NCI-H1092 treated with DMSO at 0.1 percent for 48 hours (cell line): ENCODE results near the gene OXSR1.
"Not testable (repeated sequence)": the region's sequence is repeated elsewhere in the genome, so short reads cannot be mapped to it uniquely, and the experiment has no call there.

ENCODE experiments used
- DNase-seq: peaks from one replicate; lab custom pipeline; 2025; lab: John Stamatoyannopoulos, UW

Gene OXSR1

DNA sequence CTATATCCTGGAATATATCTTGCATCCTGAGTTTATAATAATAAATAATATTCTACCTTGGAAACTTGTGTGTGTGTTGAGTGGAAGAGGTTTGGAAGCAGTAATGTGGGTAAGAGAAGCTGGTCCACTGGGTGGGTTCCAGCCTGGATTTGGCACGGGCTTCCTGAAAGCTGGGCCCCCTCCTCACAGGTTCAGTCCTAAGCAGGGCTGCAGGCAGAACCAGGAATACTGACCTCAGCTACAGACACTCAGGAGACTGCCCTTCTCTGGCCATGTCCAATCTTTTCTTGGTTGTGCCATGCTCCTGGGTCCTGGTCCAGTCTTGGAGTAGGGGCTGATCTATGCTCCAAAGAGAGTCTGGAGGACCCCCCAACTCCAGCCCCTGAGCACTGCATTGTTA, 22.4 kb upstream of the OXSR1 start:
- DNase-seq: no peak

DNA sequence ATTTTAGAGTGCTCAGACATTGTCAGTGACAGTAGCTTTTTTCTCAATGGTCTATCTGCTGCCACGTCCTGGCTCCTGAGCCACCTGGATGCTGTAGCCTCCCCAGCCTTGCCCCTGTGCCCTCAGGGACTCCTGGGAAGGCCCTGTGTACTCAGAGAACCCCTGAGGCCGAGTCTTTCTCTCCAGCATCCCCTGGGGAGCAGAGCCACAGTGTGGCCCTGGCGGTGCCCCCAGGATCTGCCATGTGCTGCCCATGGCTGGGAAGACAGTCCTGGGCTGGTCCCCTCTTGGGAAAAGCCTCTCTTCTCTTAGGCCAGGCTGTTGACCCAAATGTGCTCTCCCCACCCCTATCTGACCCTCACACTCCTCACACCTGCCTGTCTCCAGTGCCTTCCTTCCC, 21.8 kb upstream of the OXSR1 start:
- DNase-seq: no peak

DNA sequence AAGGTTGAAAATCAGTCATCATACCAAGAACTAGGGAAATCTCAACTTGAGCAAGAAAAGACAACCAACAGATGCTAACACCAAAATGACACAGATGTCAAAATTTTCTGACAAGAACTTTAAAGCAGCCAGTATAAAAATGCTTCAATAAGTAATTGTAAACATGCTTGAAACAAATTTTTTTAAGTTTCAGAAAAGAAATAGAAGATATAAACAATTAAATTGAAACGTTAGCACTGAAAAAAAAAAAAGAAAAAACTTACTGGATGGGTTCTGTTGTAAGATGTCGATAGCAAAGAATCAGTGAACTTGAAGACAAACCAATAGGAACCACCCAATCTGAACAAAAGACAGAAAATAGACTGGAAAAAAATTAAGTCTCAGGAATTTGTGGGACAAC, 18.8 kb upstream of the OXSR1 start:
- DNase-seq: no peak

DNA sequence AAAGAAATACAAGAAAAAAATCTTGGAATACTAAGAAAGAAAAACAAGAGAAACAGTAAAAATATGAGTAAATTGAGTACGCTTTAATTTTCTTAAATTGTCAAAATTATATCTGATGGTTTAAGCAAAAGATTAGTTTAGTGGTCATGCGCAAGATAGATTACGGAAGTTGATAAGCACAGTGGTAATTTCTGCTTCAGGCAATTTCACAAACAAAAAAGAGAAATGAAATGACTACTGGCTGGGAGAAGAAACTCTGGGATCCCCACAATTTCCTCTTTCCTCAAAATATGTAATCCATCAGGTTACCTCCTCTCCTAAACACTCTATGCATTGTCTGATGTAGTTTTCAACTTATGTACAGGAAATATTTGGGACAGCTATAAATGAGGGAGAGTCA, 17.9 kb upstream of the OXSR1 start:
- no peak for DNase-seq

DNA sequence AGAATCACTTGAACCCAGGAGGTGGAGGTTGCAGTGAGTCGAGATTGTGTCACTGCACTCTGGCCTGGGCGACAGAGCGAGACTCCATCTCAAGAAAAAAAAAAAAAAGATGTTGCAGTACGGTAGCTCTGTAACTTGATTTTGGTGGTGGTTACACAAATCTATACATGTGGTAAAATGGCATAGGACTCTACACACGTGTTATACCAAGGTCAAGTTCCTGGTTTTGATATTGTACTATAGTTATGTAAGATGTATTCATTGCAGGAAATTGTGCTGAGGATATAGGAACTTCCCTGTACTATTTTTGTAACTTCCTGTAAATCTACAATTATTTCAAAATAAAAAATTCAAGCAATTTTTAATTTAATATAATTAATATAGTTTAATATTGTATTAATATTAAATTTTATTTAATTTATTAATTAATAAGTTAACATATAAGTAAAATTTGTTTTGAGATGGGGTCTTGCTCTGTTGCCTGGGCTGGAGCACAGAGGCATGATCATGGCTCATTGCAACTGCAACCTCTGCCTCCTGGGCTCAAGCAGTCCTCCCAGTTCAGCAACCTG, 16.9 kb upstream of the OXSR1 start:
- DNase-seq: no peak

DNA sequence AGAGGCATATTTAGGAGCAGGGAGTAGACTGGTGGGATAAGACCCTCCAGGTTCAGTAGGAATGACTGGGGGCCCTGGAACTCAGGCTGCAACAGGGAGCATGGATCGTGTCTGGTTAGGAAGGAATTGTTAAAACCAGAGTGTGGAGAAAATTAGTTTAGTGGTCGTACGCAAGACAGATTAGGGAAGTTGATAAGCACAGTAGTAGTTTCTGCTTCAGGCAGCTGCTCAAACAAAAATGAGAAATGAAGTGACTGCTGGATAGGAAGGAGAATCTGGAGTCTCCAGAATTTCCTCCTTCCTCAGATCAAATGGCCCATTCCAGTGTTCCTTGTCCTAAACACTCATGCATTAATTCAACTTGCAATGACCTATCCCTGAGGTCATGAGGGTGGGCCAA, 15.6 kb upstream of the OXSR1 start:
- DNase-seq: no peak

DNA sequence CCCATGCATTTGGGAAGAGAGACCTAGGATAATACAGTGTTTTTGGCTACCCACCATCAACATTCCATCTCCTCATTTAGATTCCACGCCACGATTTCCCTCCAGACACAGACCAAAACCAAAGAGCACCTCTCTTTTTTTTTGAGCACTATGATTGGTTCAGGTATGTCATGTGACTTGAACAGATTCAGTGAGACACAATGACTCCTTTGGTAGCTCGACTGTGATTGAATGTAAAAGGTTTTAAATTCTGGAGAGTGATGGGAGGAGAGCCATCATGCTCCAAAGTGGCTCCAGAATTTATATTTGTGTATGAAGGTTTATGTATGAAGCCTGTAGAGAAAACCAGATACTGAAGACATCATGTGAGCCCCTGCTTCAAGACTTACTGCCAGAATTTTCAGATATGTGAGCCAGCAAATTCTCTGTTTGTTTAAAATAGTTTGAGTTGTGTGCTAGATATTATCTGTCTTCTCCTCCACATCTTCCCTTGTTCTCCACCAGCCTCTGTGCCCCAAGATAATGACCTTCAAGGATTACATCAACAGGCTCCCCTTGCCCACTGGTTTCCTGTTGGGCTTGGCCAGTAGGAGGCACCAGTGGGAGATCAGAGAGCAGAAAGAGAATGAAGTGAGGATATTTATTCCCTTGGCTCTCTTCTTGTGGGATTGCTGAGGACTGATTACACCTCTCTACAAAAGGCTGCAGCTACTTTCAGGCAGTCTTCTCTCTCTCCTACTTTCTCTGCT, 14.4 kb upstream of the OXSR1 start:
- no peak for DNase-seq

DNA sequence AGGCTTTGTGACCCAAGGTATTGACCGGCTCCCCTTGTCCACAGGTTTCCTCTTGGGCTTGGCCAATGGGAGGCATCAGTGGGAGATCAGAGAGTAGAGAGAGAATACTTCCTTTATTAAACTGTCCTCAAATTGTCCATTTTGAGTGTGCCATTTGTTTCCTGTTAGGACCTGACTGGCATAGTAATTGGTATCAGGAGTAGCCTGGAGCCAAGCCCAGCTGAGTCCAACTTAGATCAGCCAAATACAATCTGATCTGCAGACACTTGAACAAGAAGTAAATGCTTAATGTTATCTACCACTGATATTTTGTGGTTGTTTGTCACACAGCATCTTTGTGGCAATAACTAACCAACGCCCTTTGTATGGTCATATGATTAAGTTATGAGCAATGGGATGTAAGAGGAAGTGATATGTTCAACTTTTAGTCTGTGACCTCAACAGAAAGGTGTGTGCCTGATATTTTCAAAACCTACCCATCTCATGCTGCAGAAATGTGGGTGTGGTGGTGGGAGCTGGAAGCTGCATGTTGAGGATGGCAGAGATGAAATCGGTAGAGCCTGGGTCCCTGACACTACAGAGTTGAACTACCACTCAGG, 13.6 kb upstream of the OXSR1 start:
- no peak for DNase-seq

DNA sequence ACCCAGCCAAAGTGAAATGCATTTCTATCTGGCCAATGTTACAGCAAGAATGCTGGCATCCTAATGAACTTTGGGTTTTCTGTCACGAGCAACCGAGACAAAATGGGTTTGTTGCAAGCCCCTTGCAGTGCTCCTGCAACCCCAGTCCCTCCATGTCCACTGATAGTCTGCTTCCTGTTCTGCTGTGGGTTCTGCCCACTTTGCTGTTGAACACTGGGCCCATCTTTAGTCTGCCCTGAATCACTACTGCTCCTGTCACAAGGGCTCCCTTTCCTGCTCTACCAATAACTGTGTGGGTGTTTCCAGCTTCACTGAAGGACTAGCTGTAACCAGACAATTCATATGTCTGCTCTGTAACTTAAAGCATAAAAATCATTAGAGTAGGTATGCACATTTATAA, 12.7 kb upstream of the OXSR1 start:
- DNase-seq: no peak

DNA sequence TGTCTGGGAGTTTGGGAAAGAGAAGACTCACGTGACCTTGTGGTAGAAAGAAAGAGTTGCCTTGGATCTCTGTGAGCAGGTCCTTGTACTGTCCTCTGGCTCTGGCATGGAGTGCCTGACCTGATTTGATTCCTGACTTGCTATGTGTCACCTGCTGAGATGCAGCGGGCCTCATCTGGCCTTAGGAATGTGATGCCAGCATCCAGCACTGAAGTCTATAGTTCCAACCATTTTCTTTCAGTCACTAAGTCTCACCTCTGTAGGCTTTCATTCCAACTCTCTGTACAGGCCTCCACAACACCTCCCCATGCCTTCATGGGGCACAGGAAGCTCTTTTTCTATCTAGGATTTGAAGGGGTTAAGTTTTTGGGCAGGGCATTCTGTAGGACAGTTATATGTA, 12.1 kb upstream of the OXSR1 start:
- DNase-seq: no peak

DNA sequence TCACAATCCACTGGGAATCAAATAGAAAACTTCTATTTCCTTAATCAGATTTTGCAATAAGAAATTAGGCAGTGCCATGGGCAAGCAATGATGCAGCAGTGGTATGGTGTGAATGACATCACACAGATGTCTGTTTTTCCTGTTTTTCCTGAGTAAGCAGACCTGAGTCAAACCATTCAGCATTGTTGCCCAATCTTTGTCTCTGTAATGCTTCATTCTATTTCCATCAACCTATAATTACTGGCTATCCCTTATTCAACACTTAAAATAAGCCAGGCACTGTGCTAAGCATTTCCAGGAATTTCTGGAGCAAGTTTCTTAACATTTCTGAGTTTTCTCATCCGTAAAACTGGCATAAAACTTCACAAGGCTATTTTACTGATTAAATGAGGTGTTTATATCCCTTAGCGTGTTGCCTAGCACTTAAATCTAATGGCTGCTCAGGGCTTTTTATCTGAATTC, 11.3 kb upstream of the OXSR1 start:
- DNase-seq: no peak

DNA sequence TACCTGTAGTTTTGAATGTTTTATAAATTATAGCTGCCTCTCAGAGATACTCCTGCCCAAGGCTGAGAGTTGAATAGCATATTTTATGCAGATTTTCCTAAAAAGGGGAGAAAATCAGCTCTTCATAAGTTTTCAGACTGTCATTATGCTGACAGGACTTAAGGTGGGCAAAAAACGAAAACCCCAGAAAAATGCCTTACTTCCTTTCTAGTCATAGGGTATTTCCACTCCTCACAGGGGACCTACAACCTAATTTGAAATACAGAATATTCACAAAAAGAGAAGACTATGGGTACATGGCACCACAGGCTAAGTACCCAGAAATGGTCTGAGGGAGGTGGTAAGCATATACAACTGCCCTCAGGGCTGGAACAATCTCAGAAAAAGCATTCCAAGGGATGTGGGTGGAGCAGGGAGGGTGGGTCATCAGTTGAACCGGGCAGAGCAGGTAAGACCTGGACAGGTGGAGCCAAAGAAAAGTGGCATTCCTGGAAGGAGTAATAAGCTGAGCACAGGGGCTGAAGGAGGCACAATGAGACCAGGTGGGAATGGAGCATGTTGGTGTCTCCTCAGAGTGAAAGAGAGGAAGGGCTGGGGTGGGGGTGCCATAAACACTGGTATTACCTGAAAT, 10.6 kb upstream of the OXSR1 start:
- DNase-seq: no peak

DNA sequence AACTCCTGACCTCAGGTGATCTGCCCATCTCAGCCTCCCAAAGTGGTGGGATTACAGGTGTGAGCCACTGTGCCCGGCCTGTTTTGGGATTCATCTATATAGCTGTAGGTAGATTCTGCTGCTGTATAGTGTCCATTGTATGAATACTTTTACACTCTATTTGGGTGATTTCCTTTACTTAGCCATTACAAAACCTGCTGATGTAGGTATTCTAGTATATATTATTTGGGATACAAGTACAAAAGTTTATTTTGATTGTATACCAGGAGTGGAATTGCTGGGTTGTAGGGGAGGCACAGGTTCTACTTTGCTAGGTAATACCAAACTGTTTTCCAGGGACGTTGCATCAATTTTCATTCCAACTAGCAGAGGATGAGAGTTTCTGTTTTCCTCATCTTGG, 9.5 kb upstream of the OXSR1 start:
- DNase-seq: no peak

DNA sequence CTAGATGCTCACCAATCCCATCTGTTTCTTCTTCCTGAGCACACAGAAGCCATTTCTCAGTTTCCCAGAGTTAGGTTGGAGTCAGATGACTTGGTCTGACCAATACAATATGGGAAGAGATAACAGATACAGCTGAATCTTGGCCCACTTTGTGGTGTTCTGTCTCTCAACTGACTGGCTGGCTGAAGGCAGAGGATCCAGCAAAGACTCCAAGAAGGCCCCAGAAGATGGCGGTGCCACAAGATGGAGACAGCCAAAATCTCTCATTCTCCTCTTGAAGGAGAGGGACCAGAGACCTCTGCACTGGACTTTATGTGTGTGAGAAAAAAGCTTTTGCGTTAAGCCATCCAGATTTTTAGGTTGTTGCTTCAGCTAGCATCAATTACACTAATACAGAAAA, 8.2 kb upstream of the OXSR1 start:
- no peak for DNase-seq

DNA sequence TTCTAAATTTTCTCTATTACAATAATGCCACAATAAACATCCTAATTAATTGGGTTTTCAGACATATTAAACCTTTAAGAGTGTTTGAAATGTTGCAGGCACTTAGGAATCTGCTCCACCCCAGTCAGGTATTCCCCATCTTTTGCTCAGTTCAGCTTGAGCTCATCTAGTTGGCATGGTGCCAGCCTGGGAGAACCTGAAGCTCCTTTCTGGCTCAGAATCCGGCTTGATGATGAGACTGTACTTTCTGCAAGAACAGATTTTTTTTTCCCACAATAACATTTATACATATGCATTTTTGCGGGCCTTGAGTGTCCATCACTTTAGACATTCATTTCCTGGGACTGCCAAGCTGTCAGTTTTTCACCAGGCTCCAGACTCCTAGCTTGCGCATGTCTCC, 7.7 kb upstream of the OXSR1 start:
- no peak for DNase-seq

DNA sequence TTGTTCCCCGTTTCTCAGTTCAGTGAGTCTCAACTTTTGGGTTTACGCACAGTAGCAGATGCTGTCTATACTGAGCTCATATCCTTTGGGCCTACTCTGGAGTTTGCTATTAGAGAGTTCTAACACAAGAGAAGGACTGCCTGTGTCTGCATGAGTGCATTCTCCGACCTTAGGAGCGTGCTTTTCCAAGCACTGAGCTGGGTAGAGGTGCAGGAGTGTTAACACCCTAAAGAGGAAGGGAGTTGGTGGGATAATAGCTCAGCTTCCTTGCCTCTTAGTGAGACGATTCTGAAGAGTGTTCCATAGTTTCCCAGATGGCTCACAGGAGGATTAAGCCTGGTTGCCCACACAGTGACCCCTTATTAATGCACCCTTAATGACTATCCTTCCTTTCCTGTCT, 6.9 kb upstream of the OXSR1 start:
- DNase-seq: no peak

DNA sequence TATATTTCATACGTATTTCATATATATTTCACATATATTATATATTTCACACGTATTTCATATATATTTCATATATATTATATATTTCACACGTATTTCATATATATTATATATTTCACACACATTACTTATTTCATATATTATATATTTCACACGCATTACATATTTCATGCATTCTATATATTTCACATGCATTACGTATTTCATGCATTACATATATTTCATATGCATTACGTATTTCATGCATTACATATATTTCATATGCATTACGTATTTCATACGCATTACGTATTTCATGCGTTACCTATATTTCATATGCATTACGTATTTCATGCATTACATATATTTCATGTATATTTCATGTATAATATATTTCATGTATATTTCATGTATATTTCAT, 4.6 kb upstream of the OXSR1 start:
- DNase-seq: not testable (repeated sequence)

DNA sequence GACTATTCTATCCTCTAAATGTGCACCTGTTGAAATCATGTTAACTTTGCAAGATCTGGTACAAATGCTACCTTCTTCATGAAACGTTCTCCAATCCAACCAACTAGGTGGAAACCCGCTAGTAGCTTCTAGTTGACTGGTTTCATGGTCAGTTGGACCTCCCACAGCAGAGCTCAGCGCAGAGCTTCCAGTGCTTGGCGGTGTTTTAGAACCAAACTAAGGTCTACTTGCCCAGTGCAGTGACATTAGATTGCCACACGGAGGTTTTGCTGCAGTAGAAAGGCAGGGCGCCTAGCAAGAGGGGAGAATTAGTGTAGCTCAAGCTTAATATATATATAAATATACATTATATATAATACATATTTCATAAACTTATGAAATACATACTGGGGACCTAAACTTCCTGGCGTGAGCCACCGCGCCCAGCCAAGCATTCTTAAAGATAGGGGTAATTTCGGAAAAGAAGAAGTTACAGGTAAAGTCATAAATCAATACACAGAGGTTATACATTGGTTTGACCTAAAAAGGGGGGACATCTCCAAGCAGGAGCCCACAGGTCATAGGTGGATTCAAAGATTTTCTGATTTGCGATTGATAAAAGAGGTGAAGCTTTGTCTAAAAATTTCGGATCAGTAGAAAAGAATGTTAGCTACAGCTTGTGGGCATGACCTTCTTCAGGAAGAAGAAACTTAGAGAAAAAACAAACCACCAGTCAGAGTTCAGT, 2.1 kb upstream of the OXSR1 start:
- no peak for DNase-seq

DNA sequence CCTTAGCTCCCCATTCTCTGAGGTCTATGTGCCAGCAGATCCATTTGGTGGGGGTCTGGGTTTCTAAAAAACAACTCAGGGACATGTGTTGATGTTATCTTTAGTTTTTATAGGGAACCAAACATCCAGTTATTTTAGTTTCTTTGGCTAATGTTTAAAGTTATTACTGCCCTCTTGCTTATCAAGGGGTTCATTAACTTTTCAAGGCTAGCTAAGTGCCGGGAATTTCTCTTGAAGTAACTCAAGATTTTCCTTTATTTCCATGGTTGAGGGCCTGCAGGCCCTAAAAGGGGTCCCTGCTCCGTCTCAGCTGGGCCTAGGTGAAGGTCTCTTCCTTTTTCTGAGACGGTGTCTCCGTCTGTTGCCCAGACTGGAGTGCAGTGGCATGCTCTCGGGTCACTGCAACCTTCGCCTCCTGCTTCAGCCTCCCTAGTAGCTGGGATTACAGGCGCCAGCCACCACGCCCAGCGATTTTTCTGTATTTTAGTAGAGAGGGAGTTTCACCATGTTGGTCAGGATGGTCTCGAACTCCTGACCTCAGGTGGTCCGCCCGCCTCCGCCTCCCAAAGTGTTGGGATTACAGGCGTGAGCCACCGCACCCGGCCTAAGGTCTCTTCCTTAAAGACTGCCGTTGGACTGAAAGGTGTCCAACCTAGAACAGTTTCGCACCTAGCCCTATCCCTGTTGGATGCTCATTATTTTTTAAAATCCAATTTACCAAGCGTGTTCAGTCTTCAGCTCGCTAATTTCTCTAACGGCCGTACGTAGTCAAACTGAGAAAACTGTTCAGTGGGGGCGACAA, 1.3 kb upstream of the OXSR1 start:
- DNase-seq: peak; percentile 31

DNA sequence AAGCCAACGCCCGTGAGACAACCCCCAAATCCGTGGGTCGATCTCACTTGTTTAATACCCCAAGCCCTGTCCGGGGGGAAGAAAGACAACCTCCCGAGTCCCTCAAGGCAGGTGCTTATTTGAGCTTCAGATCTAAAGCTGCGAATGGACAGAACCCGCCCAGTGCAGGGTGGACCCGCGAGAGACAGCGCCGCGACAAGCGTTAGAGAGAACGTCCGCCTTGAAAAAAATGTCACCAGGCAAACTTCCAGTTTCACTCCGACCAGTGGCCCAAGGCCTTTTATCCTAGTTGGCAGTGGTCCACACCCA, 740 bp upstream of the OXSR1 start:
- no peak for DNase-seq

DNA sequence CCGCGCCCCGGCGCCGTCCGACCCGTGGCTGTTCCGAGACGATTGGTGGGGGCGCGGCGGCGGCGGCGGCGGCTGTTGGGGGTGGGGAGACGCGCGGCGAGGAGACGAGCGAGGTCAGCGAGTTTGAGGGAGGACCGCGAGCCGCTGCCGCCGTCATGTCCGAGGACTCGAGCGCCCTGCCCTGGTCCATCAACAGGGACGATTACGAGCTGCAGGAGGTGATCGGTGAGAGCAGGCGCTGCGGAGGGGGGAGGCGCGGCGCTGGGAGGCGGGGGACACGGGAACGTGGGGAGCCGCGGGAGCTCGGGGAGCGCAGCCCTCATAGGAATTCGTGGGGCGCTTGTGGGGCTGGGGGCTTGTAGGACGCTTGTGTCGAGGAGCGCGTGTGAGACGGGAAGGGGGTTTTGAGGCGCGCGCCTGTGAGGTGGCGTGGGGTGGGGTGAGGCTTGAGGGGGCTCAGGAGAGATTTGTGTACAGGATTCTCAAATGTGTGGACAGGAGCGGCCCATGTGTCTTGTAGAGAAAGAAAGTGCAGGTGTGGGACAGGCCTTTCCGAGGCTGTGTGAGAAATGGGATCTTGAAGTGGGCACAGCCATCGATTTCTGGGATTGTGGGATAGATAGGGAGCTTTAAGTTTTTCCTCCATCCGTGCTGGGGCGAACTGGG, 518 bp downstream of the OXSR1 start:
- no peak for DNase-seq
